KG1 (cell line): ENCODE results near the gene ZFYVE28.

Experiments used
- DNase-seq: peaks from one replicate; lab custom pipeline; 2025; lab: John Stamatoyannopoulos, UW

Gene ZFYVE28

DNA sequence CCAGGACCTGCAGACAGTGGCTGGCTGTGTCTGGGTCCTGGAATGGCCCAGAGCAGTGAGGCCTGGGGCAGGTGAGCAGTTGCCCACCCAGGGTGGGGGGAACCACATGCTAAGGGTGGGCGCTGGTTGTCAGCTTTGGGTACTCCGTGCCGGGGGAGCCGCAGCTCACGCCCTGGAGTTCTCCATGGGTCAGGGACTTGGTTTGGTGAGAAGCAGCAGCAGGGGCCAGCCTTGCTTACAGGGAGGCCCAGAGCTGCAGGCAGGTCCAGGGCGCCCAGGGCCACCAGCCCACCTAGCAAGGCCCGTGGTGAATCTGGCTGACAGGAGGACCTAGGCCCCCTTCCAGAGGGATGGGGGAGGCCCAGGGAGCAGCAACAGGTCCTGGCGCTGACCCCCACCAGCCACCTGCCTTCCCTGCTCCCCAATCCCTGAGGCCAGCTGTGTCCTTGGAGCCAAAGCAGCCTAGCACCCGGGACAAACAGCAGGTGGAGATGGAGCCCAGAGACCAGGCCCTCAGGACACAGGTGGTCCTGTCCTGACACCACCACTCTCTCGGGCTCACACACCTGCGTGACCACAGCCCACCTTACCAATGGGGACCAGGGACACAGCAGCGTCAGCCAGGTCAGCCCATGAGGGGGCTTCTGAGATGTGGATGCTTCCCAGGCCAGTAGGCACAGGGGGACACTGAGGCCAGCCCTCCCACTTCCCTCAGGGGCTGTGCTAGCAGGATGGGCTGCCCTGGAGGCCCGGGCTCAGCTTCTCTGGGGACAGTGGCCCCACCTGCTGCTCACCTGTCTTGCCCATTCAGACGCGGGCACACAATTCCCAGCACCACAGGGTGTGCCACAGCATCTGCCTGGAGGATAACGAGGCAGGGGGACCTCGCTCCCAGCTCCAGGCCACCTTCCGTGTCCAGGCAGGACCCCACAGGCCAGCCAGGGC is 160.1 kb downstream of the ZFYVE28 start:
- DNase-seq: no peak

DNA sequence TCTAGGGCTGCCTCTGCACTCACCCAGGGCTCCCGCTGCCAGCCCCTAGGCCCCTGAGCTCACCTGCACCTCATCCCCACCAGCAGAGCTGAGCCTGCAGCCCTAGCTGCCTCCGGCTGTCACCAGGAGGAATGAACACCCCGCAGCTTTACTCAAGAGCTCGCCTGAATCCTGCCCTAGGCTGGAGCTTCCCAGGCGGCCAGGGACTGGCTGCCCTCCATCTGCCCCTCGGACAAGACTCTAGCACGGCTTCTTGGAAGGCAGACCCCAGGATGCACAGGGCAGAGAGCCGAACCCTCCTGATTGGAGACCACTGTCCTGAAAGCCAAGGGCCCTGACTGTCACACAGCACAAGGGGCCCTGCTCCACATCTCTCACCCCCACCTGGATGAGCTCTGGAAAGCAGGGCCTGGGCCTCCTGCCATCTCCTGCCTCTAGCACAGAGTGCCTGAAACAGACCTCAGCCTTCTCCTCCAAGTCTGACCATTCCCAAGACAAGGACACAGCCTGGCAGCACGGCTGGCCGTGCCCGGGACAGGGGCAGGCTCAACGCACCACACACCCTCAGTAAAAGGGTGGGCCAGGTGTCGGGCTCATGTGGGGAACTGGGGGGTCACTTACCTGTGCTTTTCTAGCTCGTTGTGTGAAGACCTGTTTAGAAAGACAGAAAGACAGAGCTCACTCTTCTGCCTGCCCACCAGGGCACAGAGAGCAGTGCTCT is 160.9 kb downstream of the ZFYVE28 start:
- DNase-seq: no peak

GRCh38 chr4:2256781-2257191 is 161.7 kb downstream of the ZFYVE28 start:
- DNase-seq: no peak

DNA sequence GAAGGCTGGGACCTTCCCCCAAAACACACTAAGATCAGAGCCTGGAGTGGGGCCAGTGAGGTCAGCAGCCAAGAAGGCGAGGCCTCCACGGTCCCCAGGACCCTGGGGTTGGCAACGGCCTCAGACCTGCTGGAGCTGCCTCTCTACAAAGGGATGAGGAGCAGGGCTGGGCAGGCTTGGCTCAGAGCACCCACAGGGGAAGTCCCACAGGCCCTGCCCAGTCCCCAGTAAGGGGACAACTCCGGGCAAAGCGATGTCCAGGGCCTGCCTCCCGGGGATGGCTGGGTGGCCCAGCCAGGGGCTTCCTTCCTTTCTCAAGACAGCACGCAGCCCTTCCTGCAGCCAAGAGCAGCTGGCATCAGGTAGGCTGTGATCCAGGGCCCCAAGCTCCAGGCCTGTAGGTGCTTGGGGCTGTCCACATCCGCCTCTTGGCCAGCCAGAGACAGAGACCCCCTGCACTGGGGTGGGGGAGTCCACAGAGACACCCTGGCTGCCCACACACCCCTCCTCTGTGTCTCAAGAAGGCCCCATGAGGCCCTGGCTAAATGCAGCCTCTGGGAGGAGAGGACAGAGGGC is 162.2 kb downstream of the ZFYVE28 start:
- no peak for DNase-seq

DNA sequence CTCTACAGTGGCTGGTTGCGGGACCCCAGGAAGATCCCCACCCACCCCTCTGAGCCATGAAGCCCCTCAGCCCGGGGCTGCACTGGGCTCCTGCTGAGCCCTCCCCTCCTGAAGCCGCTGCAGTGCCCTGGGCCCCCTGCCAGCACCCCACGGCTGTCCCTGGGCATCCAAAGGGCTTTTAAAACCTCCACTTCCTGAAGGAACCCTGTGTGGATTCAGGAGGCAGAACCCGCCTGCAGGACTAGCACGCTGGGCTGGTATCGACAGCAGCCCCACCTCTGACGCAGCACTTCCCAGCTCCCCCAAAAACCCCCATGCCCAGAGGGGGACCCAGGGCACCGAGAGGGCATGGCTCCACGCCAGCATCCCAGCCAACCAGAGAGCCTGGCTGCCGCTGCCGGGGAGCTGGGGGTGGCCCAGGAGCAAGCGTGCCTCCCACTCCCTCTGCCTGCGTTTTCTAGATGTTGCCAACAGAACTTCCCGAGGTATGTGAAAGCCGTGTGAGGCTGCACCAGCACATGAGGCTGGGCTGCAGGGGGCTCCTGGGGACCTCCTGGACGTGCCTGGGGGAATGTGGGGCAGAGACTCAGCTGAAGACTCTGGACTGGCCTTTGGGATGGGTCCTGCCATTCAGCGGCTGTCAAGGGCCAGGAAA is 162.8 kb downstream of the ZFYVE28 start:
- DNase-seq: no peak

- DNase-seq: no peak
Measured at GRCh38 chr4:2254665-2255500, 163.6 kb downstream of the ZFYVE28 start.

DNA sequence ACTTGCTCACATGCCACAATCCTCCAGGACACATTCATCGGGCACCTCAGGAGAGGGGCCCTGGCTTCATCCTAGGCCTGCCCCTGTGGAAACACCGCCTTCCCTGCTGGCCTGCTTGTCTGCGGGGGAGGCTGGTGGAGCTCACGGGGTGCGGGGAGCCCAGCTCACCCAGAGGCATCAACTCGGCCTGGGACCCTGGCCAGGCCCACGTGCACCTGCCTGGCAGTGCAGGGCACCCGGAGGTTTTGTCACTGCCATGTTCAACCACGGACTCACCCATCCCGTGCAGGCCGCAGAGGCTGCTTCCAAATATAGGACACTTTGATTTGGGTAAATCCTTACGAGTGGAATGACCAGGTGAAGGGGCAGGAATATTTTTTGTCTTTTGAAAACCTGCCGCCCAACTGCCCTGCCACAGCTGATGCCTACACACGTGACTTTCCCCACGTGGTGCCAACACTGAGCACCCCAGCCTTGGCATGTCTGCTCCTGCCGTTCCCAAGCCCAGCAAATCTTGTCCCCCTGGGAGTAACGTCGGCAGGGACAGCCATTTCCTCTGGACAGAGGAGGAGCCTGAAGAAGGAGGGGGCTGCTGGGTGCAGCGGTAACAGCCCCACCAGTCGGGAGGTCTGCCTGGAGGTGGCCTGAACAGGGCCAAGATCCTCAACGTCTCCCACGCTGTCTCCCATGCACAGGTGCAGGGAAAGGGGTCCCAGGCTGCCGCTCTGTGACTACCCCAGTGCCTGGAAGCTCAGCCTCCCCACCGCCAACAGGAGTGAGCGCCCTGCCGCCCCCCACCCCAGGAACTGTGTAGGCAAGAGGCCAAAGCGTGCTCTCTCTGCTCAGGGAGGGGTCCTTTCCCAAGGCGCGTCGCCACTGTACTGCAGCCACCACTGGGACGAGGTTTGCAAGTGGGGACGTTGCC is 165.0 kb downstream of the ZFYVE28 start:
- no peak for DNase-seq

- no peak for DNase-seq
Measured at GRCh38 chr4:2252530-2253091, 165.8 kb downstream of the ZFYVE28 start.

GRCh38 chr4:2251795-2252529 is 166.5 kb downstream of the ZFYVE28 start:
- DNase-seq: no peak

- no peak for DNase-seq
Measured at GRCh38 chr4:2251073-2251794, 167.2 kb downstream of the ZFYVE28 start.

- DNase-seq: no peak
Measured at GRCh38 chr4:2250357-2251072, 167.9 kb downstream of the ZFYVE28 start.

DNA sequence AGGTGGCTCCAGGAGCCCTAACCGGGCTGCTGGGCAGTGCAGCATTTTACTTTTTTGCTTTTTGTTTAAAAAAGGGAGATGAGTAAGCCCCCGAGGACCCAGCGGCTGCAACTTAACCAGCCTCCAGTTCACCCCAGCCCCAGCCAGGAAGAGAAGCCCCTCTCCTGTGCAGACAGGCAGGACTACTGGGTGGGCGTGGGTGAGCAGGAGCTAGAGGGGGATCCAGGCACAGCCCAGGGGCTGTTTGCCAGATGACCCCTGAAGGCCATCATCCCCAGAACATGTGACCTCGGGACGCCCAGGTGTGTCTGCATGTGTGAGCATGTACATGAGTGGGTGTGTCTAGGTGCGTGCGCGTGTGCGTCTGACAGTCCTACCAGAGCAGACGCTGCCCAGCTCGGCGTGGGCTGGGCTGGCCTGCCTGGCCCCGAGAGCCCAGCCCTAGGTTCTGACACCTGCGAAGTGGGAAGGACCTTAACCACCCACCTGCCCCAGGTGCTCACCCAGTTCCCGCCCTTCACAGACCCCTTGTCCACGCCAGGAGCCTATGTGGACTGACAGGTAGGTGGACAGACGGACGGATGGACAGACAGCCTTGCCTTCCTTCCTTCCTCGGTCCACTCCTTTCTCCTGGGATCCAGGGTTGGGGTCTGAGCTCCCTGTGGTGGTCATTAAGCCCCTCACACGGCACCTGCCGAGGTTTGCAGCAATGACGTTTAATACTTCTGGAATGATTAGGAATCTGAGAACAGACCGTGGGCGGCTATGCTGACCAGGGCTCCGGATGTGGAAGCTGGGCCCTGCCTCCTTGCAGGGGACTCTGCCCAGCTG is 168.7 kb downstream of the ZFYVE28 start:
- DNase-seq: no peak

- no peak for DNase-seq
Measured at GRCh38 chr4:2248821-2249261, 169.6 kb downstream of the ZFYVE28 start.

DNA sequence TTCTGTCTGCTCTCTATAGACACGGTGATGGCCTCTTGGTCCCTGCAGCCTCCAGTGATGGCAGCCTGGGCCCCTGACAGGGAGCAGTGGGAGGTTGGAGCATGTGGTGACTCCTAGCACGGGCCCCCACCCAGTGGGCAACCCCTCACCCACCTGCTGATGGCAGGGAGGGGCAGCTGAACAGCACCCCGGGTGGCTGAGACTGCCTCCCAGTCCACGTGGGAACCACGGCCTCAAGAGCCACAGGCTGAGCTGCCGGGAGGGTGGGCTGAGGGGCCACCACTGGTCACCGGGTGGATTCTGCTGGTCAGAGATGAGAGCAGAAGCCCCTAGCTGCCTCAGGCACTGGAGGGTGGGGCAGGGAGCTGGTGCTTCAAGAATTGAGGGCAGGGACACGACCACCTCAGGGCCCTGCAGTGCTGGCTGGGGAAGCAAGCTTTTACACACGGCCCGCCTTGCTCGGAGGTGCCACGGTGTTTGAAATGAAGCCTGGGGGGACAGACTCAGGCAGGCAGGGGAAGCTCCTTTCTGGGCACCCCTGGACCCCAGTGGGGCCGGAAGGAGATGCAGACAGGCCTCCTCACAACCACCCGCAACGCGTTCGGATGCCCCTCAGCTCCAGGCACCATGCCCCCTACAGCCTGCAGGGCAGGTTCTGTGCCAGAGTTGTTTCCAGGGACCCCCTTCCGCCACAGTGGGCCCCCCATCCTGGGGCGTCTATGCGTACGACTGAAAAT is 170.2 kb downstream of the ZFYVE28 start:
- no peak for DNase-seq

DNA sequence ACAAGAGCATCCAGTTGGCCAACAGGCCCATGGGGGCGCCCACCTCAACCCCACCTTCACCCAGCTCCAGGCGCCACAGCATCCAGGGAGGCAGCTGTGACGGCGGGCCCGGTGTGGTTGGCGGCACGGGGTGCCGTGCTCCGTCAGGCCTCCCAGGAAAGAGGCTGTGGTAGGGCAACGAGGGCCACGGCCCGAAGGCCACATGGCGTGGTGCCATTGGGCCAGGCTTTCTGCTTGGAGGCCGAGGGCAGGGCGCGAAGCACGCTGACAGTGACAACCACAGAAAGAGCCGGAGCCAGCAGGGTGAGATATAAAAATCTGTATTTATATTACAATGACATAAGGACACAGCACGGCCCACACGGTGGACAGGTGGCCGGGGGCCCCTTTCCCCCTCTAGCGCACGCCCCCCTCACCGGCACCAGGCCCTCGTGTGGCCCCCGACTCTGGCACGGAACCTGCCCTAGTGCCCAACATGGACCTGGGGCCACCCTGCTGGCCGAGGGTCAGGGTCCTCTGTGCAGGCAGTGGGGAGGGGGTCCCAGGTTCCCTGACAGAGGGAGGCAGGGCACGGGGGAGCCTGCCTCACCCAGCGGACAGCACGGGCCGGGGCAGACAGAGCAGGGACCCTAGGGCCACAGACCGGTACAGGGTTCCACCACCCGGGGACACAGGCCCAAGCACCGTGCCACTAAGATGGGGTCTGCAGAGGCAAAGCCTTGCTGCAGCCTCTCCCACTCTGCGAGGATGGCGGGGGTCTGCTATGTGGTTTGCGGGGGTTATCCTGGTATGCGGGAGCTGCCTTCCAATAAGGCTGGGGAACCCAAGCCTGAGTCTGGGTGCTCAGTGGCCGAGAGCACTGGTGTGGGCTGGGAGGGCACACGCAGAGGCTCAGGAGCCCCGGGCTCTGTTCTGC is 171.1 kb downstream of the ZFYVE28 start:
- no peak for DNase-seq
